GM18873 (cell line): ENCODE data around the gene GALNT7.
A peak's percentile ranks its signal among the peaks of the same experiment; 100 is the strongest.

Experiments
- ATAC-seq: cut with Tn5 transposase; IDR thresholded peaks from one replicate; pipeline ENCODE4 v1.9.1; 2021; ENCODE audit warnings: mild to moderate bottlenecking, moderate library complexity, moderate number of reproducible peaks; ENCODE audit not compliant: unreplicated experiment, low FRiP score

Gene GALNT7

DNA sequence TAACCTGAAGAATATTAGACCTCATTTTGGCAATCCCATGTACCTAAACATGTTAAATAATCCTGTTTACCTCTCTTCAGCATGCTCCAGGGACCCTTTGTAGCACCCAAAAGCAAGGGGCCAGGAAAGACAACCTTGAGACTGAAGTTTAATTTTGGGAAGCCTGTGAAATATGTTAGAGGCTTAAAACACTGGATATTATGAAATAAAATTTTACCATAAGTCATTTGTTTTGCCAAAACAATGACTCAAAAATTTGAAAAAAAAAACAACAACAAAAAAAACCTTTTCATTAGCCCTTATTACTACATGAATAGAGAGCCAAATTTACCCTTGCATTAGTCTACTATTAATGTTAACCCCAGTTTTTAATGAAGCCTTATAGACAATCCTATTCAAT is 115.9 kb downstream of the GALNT7 start:
- no peak for ATAC-seq

DNA sequence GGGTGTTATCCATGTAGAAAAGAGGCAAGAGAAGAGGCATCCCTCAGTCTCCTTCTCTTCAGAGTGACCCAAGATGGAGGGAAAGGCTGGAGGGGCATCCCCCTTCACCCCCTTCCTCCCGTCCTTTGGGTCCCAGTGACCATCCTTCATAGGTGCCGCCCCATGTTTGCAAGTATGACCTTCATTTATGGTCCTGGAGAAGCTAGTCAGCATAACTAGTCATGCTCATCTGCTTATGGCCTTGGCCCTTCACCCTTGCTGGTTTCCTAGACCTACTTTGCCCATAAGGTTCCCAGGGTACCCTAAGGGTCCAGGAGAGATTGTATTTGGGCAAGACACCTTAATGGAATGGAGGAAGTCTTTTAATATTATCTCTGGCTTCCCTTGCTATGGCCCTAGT is 118.9 kb downstream of the GALNT7 start:
- ATAC-seq, result no peak

DNA sequence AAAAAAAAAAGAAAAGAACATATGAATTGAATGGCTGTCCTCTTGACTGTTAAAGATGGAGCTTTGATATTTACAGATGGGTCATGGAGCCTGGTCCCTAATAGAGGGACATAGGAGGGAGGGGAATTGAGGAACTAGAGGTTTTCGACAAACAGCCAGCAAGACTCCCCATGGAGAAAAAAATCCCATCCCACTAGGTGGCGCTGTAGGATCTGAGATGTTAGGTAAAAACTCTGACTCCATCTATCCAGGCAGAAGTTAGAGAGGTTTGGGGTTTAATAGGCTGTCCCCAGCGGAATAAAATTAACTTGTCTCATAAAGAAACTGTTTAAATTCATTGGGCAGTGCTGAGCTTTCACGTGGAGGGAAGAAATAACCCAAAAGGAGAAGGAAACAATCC is 119.7 kb downstream of the GALNT7 start:
- ATAC-seq, result peak; percentile 64

DNA sequence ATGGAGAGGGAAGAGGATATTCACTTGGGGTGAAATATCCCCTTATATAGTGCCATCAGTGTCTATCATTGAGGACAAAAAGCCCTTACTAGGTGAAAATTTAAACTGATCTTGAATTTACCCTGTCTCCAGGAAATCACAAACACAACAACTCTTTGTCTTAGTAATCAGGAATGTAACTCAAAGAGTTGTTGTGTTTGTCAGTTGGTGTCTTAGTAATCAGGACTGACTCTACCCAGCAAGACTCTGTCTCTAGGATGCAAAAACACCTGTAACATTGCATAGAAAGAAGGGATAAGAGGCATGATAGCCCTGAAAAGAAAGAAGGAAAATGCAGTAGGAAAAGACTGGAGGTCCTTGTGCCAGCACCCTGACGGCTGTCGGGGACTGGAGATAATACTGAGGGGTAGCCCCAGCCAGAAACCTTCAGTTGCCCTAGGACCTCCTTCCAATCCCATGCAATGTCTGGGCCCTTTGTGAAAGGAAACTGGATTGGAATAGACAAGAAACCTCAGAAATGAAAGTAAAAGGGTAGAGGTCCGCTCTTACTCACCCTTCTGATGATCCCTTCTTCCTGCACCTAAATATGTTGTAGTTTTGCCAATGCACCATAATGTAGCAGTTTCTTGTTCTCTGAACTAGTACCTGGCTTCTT is 120.2 kb downstream of the GALNT7 start:
- ATAC-seq, result peak; percentile 52

DNA sequence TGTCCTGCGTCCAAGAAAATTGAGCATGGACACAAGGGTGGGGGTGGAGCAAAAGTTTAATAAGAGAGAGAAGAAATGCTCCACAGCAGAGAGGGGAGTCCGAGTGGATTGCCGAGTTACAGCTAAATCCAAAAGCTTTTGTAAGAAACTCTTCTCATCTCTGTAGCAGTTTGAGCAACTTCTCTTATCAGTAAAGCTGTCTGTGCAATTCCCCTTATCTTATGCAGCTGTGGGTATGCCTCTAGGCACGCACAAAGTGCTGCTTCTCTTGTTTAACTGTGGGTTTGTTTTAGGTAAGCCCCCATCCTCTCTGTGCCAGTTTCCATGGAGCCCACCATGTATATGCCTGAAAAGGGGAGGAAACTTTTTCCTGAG is 120.7 kb downstream of the GALNT7 start:
- peak; percentile 21 for ATAC-seq

DNA sequence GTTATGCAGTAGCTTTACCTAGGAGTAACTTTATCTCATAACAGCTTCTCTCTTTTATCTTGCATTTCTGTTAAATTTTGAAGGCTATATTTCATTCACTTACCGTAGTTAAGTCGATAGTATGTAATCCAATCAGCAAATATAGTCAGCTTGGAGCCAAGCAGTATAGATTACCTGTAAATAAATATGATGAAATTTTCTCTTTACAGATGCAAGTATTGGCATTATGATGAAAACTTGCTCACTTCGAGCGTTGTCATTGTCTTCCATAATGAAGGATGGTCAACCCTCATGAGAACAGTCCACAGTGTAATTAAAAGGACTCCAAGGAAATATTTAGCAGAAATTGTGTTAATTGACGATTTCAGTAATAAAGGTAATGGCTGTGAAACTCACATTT is 123.3 kb downstream of the GALNT7 start:
- no peak for ATAC-seq

DNA sequence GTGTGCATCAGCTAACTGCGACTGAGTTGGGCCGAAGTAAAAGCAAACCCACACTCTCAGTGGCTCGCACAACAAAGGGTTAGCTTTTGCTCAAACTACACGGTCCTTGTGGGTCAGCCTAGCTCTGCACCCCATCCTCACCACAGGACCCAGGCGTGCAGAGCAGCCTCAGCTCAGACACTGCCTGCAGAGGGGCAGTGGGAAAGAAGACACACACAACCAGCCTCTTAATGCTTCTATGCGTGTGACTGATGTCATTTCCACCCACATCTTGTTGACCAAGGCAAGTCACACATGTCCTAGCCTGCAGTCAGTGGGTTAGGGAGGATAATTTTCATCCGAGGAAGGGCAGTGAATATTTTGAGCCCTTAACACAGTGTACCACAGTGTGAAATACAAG is 125.1 kb downstream of the GALNT7 start:
- no peak for ATAC-seq

DNA sequence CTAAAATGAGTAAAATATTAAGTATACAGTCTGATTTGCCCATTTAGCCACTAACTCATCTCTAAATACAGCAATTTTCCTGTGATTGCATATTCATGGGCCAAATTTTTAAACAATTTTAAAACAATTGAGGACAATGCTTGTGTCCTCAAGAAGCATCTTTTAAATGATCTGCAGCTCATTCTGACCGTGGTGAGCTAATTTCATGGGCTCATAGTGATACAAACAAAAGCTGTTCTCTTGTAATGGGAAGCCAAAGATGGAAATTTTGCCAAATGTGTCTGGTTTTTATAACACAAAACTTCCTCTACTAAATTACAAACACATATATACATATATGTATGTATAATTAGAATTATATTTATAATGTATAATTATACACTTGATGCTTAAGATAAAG is 125.8 kb downstream of the GALNT7 start:
- no peak for ATAC-seq

DNA sequence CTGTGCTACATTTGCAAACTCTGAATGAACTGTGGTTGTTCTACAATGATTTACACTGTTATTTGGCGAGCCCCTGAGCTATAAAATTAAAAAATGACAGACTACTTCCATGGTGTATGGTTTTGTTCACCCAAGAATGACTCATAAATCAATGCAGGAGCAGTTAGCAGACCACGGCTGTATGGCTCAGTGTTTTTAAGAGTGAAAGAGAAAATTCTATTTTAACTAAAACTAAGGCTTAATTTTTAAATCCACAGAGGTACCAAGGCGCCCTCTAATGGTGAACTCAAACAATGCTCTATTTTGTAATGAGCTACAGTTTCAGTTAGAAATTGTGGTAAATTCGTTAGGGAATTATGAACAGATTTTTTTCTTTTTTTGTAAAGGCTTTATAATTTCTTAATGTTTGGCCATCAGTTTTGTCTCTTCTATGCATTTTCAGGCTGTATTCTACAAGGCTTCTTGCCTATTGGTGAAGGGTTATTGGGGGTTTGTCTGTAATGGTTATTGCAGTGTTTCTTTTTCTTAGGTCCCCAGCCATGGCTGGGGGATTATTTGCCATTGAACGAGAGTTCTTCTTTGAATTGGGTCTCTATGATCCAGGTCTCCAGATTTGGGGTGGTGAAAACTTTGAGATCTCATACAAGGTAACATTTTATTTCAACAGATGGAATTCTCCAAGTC is 133.0 kb downstream of the GALNT7 start:
- no peak for ATAC-seq

DNA sequence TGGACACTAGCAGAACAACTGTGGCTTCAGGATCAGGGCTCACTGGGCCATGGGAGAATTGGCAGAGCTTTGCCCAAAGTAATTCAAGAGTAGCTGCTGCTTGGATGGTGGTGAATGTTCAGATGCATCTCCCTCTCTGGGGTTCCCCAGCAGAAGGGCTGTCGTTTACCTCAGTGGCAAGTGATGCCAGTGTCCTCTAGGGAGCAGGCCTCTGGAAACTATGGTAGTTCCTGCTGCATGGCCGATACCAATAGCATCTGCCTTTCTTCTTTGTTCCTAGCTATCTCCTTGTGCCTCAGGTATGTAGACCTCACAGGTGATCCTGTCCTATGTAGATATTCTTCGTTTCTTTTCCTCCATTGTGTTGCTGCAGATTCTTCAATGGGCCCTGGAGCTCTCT is 139.2 kb downstream of the GALNT7 start:
- ATAC-seq, result no peak

DNA sequence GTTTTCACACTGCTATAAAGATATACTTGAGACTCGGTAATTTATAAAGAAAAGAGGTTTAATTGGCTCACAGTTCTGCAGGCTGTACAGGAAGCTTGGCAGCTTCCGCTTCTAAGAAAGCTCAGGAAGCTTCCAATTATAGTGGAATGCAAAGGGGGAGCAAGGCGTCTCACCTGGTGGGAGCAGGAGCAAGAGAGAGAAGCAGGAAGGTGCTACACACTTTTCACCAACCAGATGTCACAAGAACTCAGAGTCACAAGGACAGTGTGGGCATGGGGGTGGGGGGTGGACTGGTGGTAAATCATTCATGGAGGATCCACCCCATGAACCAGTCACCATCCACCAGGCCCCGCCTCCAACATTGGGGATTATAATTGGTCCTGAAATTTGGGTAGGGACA is 142.8 kb downstream of the GALNT7 start:
- ATAC-seq, result no peak

DNA sequence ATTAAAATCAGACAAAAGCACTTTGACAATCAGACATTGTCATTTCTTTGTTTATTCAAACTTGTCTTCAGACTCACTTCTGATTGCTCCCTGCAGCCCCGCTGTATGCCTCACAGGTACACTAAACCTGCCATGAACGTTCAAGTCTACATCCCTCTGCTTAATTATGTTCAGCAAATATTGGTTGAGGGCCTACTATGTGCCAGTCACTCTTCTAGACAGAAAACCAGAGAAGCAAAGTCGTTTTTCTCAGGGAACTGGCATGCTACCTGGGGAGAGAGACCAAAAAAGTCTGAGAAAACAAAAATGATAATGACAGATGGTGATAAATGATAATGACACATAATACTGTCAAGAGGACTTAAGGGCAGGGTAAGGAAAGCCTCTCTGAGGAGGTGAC is 146.1 kb downstream of the GALNT7 start:
- no peak for ATAC-seq

DNA sequence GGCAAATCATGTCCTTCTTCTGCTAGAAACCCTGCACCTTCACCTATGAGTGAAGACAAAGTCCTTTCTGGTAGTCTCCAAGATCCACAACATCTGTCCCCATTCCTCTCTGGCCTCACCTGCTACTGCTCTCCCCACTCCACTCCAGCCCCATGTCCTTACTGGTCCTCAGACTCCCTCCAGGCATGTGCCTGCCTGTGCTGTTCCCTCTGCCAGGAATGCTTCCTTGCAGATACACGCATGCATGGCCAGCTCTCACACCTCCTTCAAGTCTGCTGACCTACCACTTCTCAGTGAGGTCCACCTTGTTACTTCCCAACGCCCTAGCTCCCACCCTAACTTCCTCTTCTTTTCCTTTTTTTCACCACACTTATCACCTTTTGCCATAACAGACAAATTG is 147.4 kb downstream of the GALNT7 start:
- no peak for ATAC-seq

DNA sequence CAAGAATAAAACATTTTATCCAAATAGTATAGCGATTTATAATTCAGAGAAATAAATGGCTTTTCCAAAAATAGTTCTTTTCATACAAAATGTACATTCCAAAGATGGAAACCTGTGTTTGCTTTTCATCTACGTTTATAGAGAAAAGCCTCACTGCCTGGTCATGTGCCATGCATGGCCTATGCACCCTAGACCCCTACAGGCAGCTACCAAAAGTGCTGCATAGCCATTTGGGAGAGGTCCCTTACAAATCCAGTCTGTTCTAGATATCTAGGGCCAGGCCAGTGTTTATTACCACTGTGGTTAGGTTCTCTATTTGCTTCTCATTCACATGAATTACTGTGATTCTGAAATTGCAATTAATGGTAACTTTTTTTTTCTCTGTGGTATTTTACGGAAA is 148.4 kb downstream of the GALNT7 start:
- no peak for ATAC-seq

DNA sequence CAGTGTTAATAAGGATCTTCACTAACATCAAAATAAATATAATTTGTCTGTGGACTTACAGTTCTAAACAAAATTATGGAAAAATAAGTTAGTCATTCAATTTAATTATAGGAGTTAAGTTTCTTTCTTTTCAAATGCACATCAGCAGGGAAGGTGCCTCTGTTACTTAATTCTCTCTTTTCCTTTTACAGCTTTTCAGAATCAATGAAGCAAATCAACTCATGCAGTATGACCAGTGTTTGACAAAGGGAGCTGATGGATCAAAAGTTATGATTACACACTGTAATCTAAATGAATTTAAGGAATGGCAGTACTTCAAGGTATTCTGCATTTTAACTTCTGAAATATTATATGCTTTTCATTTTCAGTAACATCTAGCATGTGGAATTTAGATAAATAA is 149.6 kb downstream of the GALNT7 start:
- no peak for ATAC-seq

DNA sequence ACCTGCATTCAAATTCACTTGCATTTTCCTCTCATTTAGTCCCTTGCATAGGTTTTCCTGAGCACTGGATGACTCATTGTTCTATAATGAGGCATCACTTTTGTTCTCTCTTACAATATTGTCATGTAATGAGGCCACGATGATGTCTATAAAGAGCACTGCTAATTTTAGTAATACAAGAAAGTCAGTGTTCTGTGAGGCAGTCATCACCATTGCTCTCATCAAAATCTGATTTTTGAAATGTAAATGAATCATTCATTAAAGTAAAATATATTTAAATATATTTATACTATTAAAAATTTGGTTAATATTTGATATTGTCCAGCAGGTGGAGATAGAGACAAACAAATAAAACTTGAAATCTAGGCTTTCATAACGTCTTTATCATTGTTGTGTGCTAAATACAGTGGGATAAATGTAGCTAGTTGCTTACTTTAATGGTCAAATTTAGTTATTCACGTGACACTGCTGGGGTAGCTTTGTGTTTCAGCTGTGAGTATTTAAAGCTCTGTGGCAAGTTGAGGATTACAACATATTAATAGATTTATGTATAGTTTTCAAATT is 150.1 kb downstream of the GALNT7 start:
- no peak for ATAC-seq

DNA sequence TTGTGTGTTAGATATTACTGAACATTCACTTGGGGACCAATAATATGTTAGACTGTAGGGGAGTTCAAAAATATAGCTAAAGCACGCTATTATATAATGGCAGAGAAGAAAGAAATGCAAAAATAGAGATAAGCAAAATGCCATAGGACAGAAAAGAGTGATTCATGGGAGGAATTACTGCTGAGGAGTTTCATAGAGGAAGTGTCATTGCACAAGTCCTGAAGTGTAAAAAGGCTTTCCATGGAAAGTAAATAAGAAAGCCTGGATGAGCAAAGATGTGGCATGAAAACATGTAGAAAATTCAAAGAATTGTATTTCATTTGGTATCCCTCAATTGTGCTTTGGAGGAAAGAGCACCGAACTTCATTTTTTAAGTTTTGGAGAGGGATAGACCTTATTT is 151.1 kb downstream of the GALNT7 start:
- no peak for ATAC-seq

DNA sequence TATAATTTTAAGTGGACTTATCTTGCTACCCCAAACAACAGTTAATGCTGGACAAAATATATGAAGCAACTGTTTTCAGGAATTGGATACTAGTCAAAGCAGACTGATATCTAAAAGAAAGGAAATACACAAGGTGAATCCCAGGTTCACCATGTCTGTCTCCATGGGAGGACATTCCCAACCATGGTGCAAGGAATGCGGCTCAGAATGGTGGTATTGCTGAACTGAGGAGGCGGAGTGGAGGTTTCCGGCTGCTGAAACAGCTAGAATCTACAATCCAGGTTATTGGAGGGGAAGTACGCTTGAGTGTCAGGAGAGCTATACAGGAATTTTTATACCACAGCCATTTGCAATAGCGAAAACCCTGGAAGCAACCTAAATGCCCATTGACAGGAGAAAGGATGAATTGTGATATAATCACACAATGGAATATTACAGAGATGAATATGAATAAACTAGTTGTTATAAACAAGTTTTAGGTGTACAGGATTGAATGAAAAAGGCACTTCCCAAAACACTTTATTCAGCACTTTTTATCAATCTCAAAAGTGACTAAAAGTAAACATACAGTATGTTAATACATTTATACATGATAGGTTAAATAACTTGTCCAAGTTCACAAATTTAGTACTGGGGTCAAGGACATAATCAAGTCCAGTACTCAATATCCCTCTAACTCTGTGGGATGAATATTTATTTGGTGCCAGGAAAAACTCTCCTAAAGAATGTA is 156.6 kb downstream of the GALNT7 start:
- no peak for ATAC-seq

DNA sequence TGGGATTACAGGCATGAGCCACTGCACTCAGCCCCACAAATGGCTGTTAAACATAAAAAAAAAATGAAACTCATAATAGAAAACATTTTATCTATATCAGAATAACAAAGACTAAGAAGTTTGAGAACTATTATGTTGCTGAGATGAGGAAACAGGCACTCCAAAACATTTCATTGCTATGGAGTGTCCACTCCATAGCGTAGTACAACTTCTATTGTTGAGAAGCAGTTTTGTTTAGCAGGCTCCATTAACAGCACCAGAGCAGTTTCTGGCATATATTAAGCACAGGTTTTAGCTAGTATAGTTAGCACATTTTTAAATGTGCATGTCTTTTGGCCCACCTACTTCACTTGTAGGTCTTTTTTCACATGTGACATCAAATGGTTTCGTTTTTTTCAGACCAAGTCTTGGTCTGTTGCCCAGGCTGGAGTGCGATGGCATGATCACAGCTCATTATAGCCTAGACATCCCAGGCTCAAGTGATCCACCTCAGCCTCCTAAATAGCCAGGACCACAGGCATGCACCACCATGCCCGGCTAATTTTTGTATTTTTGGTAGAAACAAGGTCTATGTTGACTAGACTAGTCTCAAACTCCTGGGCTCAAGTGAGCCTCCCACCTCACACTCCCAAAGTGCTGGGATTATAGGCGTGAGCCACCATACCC is 159.8 kb downstream of the GALNT7 start:
- ATAC-seq, result no peak

DNA sequence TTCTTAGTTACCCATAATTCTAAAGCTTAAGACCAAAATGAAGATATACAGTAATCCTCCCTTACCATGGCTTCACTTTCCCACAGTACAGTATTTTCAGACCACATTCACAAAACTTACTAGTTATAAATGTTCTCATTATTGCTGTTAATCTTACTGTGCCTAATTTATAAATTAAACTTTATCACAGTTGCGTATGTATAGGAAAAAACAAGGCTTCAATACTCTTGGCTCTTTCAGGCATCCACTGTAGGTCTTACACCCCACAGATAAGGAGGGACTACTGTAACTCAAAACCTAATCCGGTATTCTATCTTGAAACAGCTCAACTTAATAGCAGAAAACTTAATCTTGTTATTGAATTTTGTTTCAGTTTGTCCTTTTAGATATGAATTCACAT is 162.0 kb downstream of the GALNT7 start:
- ATAC-seq, result no peak

DNA sequence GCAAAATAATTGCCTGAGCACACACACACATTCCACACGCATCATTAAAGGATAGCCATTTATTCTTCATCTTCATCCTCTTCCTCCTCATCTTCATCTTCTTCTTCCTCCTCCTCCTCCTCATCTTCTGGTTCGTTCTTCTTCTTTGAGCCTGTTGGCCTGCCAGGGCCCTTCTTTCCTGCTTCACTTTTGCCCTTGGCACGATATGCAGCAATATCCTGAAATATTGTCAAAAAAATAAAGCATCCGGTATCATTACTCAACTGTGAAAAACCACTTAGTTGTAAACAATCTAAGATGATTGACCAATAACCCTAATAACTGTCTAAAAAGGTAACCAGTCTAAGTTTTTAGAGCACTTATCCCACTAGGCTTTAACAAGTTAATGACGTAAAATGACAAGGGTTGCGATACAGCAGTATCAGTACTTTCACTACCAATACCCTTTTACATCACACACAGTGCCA is 163.4 kb downstream of the GALNT7 start:
- ATAC-seq, result no peak
